ENCODE results near the gene COBL.

The COBL gene

GRCh38 chr7:51290304-51290637 is 26.3 kb downstream of the COBL start:
- H3K9me3 ChIP-seq (ENCODE audit: insufficient read depth, low read depth, low read length) = no peaks in the 10 kb centered on the region
- no peak overlapping the region for H3K4me2 ChIP-seq (ENCODE audit: low read depth, low read length, poor library complexity, severe bottlenecking)
- no peaks in the 10 kb centered on the region for H3K27me3 ChIP-seq (ENCODE audit: insufficient read depth, low read length, poor library complexity, severe bottlenecking)
- H3K79me2 ChIP-seq (ENCODE audit: insufficient read depth, low read length) = no peaks in the 10 kb centered on the region
- no peaks in the 10 kb centered on the region for H4K20me1 ChIP-seq (ENCODE audit: insufficient read depth, low read length, poor library complexity, severe bottlenecking)
- no peak overlapping the region for H3K9ac ChIP-seq (ENCODE audit: low read depth, low read length, poor library complexity, severe bottlenecking)
- no peak for TF ChIP-seq EZH2phosphoT487 (IDR thresholded peaks at IDR 0.05; ENCODE audit: borderline replicate concordance)
- TF ChIP-seq, protein P1, sequence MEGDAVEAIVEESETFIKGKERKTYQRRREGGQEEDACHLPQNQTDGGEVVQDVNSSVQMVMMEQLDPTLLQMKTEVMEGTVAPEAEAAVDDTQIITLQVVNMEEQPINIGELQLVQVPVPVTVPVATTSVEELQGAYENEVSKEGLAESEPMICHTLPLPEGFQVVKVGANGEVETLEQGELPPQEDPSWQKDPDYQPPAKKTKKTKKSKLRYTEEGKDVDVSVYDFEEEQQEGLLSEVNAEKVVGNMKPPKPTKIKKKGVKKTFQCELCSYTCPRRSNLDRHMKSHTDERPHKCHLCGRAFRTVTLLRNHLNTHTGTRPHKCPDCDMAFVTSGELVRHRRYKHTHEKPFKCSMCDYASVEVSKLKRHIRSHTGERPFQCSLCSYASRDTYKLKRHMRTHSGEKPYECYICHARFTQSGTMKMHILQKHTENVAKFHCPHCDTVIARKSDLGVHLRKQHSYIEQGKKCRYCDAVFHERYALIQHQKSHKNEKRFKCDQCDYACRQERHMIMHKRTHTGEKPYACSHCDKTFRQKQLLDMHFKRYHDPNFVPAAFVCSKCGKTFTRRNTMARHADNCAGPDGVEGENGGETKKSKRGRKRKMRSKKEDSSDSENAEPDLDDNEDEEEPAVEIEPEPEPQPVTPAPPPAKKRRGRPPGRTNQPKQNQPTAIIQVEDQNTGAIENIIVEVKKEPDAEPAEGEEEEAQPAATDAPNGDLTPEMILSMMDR (conservative IDR thresholded peaks at IDR 0.05; ENCODE audit: low read length) = no peak
- H3K4me1 ChIP-seq (ENCODE audit: insufficient read depth, low read length, poor library complexity, severe bottlenecking) = no peaks in the 10 kb centered on the region
- H3K36me3 ChIP-seq (ENCODE audit: insufficient read depth, low read length) = no peaks in the 10 kb centered on the region
- no peaks in the 10 kb centered on the region for H3K9me2 ChIP-seq (replicated peaks; ENCODE audit: low read depth, low read length)
- no peak overlapping the region for H3K4me3 ChIP-seq (ENCODE audit: low read length, poor library complexity, severe bottlenecking)
- H3F3A ChIP-seq (ENCODE audit: low read depth) = no peaks in the 10 kb centered on the region
- H2AFZ ChIP-seq (ENCODE audit: low read length) = no peak overlapping the region

GRCh38 chr7:51289623-51290303 is 26.8 kb downstream of the COBL start:
- H3K4me1 ChIP-seq (ENCODE audit: insufficient read depth, low read length, poor library complexity, severe bottlenecking) = no peaks in the 10 kb centered on the region
- H3K79me2 ChIP-seq (ENCODE audit: insufficient read depth, low read length) = no peaks in the 10 kb centered on the region
- H3K27me3 ChIP-seq (ENCODE audit: insufficient read depth, low read length, poor library complexity, severe bottlenecking) = no peaks in the 10 kb centered on the region
- no peaks in the 10 kb centered on the region for H3K9me3 ChIP-seq (ENCODE audit: insufficient read depth, low read depth, low read length)
- no peaks in the 10 kb centered on the region for H3K36me3 ChIP-seq (ENCODE audit: insufficient read depth, low read length)
- H3F3A ChIP-seq (ENCODE audit: low read depth) = no peaks in the 10 kb centered on the region
- no peaks in the 10 kb centered on the region for H3K9me2 ChIP-seq (replicated peaks; ENCODE audit: low read depth, low read length)
- H4K20me1 ChIP-seq (ENCODE audit: insufficient read depth, low read length, poor library complexity, severe bottlenecking) = no peaks in the 10 kb centered on the region
- no peak overlapping the region for H3K4me3 ChIP-seq (ENCODE audit: low read length, poor library complexity, severe bottlenecking)
- no peak overlapping the region for H3K9ac ChIP-seq (ENCODE audit: low read depth, low read length, poor library complexity, severe bottlenecking)
- H3K4me2 ChIP-seq (ENCODE audit: low read depth, low read length, poor library complexity, severe bottlenecking) = no peak overlapping the region
- H2AFZ ChIP-seq (ENCODE audit: low read length) = no peak overlapping the region
- no peak for TF ChIP-seq EZH2phosphoT487 (IDR thresholded peaks at IDR 0.05; ENCODE audit: borderline replicate concordance)
- TF ChIP-seq, protein P1 (conservative IDR thresholded peaks at IDR 0.05; ENCODE audit: low read length) = no peak

DNA sequence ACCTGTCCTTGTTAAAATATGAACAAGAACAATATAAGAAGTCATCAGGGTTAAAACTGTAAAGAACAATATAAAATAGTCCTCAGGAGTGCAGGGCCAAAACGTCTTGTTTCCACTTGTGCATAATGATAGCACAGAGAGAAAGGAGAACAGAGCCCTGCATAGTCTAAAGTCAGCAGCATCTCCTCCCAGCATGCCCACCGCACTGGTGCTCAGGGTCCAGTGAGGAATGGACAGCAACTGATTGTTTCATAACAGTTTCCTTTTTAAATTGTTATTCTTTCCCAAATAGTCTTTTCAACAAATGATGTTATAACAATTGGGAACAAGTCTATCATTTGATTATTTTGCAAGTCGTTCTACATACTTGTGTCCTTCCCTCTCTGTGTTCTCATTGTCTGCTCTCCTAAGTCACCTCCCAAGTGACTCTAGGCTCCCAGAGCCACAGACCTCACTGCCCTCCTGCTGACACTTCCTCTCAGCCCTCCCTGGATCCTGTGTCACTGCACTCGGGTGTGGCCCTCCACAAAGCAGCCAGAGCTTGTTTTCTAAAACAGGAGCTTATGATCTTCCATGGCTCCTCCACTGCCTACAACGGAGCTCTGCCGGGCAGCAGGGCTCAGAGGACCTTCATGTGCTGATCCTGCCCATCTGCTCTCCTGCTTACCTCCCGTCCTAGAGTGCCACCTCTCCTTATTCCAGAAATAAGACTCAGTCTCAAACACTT is 27.6 kb downstream of the COBL start:
- Histone ChIP-seq H3F3A (ENCODE audit: low read depth) (no peaks in the 10 kb centered on the region), H3K79me2 (ENCODE audit: insufficient read depth, low read length) (no peaks in the 10 kb centered on the region), H2AFZ (ENCODE audit: low read length) (no peak overlapping the region), H3K9me2 (replicated peaks; ENCODE audit: low read depth, low read length) (no peaks in the 10 kb centered on the region), H3K36me3 (ENCODE audit: insufficient read depth, low read length) (no peaks in the 10 kb centered on the region), H3K9me3 (ENCODE audit: insufficient read depth, low read depth, low read length) (no peaks in the 10 kb centered on the region), H3K4me3 (ENCODE audit: low read length, poor library complexity, severe bottlenecking) (no peak overlapping the region), H3K27me3 (ENCODE audit: insufficient read depth, low read length, poor library complexity, severe bottlenecking) (no peaks in the 10 kb centered on the region), H3K9ac (ENCODE audit: low read depth, low read length, poor library complexity, severe bottlenecking) (no peak overlapping the region), H4K20me1 (ENCODE audit: insufficient read depth, low read length, poor library complexity, severe bottlenecking) (no peaks in the 10 kb centered on the region), H3K4me2 (ENCODE audit: low read depth, low read length, poor library complexity, severe bottlenecking) (no peak overlapping the region), H3K4me1 (ENCODE audit: insufficient read depth, low read length, poor library complexity, severe bottlenecking) (no peaks in the 10 kb centered on the region)
- TF ChIP-seq, protein P1 (conservative IDR thresholded peaks at IDR 0.05; ENCODE audit: low read length) = no peak
- no peak for TF ChIP-seq EZH2phosphoT487 (IDR thresholded peaks at IDR 0.05; ENCODE audit: borderline replicate concordance)

Data from Loucy (cell line).